Loucy (cell line): ENCODE results near the gene SLBP.

Experiments used
- H2AFZ ChIP-seq: fragments of 200-600 bp; sonication (generic); 2 replicates; pipeline ENCODE4 v1.6.0; 2016; ENCODE audit warnings: antibody characterized with exemption, mild to moderate bottlenecking, low read length, moderate library complexity
- H3F3A ChIP-seq: fragments of 200-600 bp; 2 replicates; pipeline ENCODE4 v1.6.0; 2016; ENCODE audit warnings: antibody characterized with exemption, low read depth, mild to moderate bottlenecking
- H3K27me3 ChIP-seq: fragments of 200-600 bp; sonication (generic); 2 replicates; pipeline ENCODE4 v1.6.1; 2014; ENCODE audit warnings: low read length, mild to moderate bottlenecking; ENCODE audit not compliant: insufficient read depth, poor library complexity, severe bottlenecking
- H3K36me3 ChIP-seq: fragments of 200-600 bp; sonication (generic); 2 replicates; pipeline ENCODE4 v1.6.1; 2016; ENCODE audit warnings: low read length; ENCODE audit not compliant: insufficient read depth
- H3K4me1 ChIP-seq: fragments of 200-600 bp; sonication (generic); 2 replicates; pipeline ENCODE4 v1.5.1; 2014; ENCODE audit warnings: low read length, mild to moderate bottlenecking; ENCODE audit not compliant: insufficient read depth, poor library complexity, severe bottlenecking
- H3K4me2 ChIP-seq: fragments of 200-600 bp; sonication (generic); 2 replicates; pipeline ENCODE4 v1.6.0; 2014; ENCODE audit warnings: antibody characterized with exemption, low read length, low read depth, mild to moderate bottlenecking; ENCODE audit not compliant: poor library complexity, severe bottlenecking
- H3K4me3 ChIP-seq: fragments of 200-600 bp; sonication (generic); 2 replicates; pipeline ENCODE4 v1.5.1; 2014; ENCODE audit warnings: low read length, mild to moderate bottlenecking, mixed read lengths; ENCODE audit not compliant: poor library complexity, severe bottlenecking
- H3K79me2 ChIP-seq: fragments of 200-600 bp; sonication (generic); 2 replicates; pipeline ENCODE4 v1.6.1; 2014; ENCODE audit warnings: low read length; ENCODE audit not compliant: insufficient read depth
- H3K9ac ChIP-seq: fragments of 200-600 bp; sonication (generic); 2 replicates; pipeline ENCODE4 v1.6.0; 2014; ENCODE audit warnings: mild to moderate bottlenecking, low read depth, low read length, moderate library complexity; ENCODE audit not compliant: poor library complexity, severe bottlenecking
- H3K9me2 ChIP-seq: fragments of 200-600 bp; sonication (generic); replicated peaks from 2 replicates; pipeline ENCODE4 v1.6.1; 2016; ENCODE audit warnings: low read depth, low read length, mixed read lengths
- H3K9me3 ChIP-seq: fragments of 200-600 bp; sonication (generic); 2 replicates; pipeline ENCODE4 v1.6.1; 2014; ENCODE audit warnings: mild to moderate bottlenecking, antibody characterized with exemption, low read length, low read depth; ENCODE audit not compliant: insufficient read depth
- H4K20me1 ChIP-seq: fragments of 200-600 bp; sonication (generic); 2 replicates; pipeline ENCODE4 v1.6.0; 2014; ENCODE audit warnings: antibody characterized with exemption, low read length, mild to moderate bottlenecking; ENCODE audit not compliant: insufficient read depth, poor library complexity, severe bottlenecking
- CTCF ChIP-seq: fragments of 200-600 bp; sonication (generic); conservative IDR thresholded peaks from 2 replicates; pipeline ENCODE4 v1.5.1; 2014; ENCODE audit warnings: mild to moderate bottlenecking, antibody characterized with exemption, low read length
- EZH2phosphoT487 ChIP-seq: fragments of 200-600 bp; IDR thresholded peaks from 2 replicates; pipeline ENCODE4 v1.6.1; 2018; ENCODE audit warnings: antibody characterized with exemption, mild to moderate bottlenecking, moderate library complexity, borderline replicate concordance

The SLBP gene

GRCh38 chr4:1659104-1660043, 52.7 kb downstream of the SLBP start:
- no peaks in the 10 kb centered on the region for H3K9me3 ChIP-seq
- no peak overlapping the region for H2AFZ ChIP-seq
- TF ChIP-seq EZH2phosphoT487 (no peak), CTCF (no peak)
- H3K9ac ChIP-seq: no peak overlapping the region
- no peaks in the 10 kb centered on the region for H3K4me1 ChIP-seq
- no peaks in the 10 kb centered on the region for H4K20me1 ChIP-seq
- no peaks in the 10 kb centered on the region for H3K9me2 ChIP-seq
- no peaks in the 10 kb centered on the region for H3F3A ChIP-seq
- no peaks in the 10 kb centered on the region for H3K36me3 ChIP-seq
- no peak overlapping the region for H3K4me2 ChIP-seq
- no peak overlapping the region for H3K4me3 ChIP-seq
- no peaks in the 10 kb centered on the region for H3K27me3 ChIP-seq
- H3K79me2 ChIP-seq: no peaks in the 10 kb centered on the region

DNA sequence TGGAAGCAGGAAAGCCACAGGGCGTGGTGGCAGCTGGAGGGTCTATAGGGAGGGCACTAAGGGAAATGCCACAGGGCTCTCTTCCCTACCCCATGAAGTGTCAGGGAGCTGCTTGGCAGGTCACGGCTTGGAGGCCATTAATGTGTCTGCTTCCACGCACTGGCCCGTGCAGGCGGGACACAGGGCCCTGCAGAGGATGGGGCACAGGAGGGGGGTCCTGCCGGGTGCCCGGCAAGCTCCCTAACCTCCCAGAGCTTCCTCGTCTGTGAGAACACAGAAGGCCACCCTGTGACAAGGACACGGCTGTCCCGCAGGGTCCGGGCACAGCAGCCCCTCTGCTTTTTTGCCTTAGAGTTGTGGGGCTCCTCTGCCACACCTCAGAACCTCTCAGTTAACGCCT, 53.5 kb downstream of the SLBP start:
- H3K9ac ChIP-seq: no peak overlapping the region
- H4K20me1 ChIP-seq: no peaks in the 10 kb centered on the region
- no peaks in the 10 kb centered on the region for H3K36me3 ChIP-seq
- TF ChIP-seq CTCF: no peak
- no peak for TF ChIP-seq EZH2phosphoT487
- no peaks in the 10 kb centered on the region for H3K79me2 ChIP-seq
- no peaks in the 10 kb centered on the region for H3K4me1 ChIP-seq
- H3K4me3 ChIP-seq: no peak overlapping the region
- H3K4me2 ChIP-seq: no peak overlapping the region
- H3K27me3 ChIP-seq: no peaks in the 10 kb centered on the region
- no peaks in the 10 kb centered on the region for H3K9me3 ChIP-seq
- no peaks in the 10 kb centered on the region for H3F3A ChIP-seq
- no peak overlapping the region for H2AFZ ChIP-seq
- no peaks in the 10 kb centered on the region for H3K9me2 ChIP-seq

GRCh38 chr4:1658146-1658545, 54.0 kb downstream of the SLBP start:
- Histone ChIP-seq H3K79me2 (no peaks in the 10 kb centered on the region), H3K4me3 (no peak overlapping the region), H3F3A (no peaks in the 10 kb centered on the region), H3K9me2 (no peaks in the 10 kb centered on the region), H3K36me3 (no peaks in the 10 kb centered on the region), H2AFZ (no peak overlapping the region), H3K4me1 (no peaks in the 10 kb centered on the region), H3K4me2 (no peak overlapping the region), H3K9me3 (no peaks in the 10 kb centered on the region), H3K9ac (no peak overlapping the region), H4K20me1 (no peaks in the 10 kb centered on the region), H3K27me3 (no peaks in the 10 kb centered on the region)
- no peak for TF ChIP-seq EZH2phosphoT487
- no peak for TF ChIP-seq CTCF
